ENCODE measurements around the gene INAVA. TPM values are rescaled to one million over a fixed set of nuclear protein-coding genes. Genes with fewer than 3 reads are reported as not detected.

The INAVA gene
- total and polyA plus RNA-seq, 2 experiments from 2014 or later: 25.3 to 43.9 TPM

- no peak overlapping the region for H3K27ac Mint-ChIP-seq
- TF ChIP-seq ETS1 (IDR thresholded peaks at IDR 0.05) (no peak), ZNF331 (CRISPR knock-in tag; IDR thresholded peaks at IDR 0.05; ENCODE audit: low read depth) (no peak), ZNF114 (CRISPR knock-in tag; IDR thresholded peaks at IDR 0.05) (no peak), NANOG (IDR thresholded peaks at IDR 0.05; ENCODE audit: borderline replicate concordance) (no peak), JUNB (IDR thresholded peaks at IDR 0.05; ENCODE audit: unreplicated experiment) (no peak), REST (IDR thresholded peaks at IDR 0.05; ENCODE audit: unreplicated experiment) (no peak), EZH2 (IDR thresholded peaks at IDR 0.05; ENCODE audit: low read depth, unreplicated experiment) (no peak), CREB1 (CRISPR knock-in tag; IDR thresholded peaks at IDR 0.05; ENCODE audit: low read depth) (no peak), STAT1 (IDR thresholded peaks at IDR 0.05; ENCODE audit: unreplicated experiment) (no peak), CTCF (conservative IDR thresholded peaks at IDR 0.05; ENCODE audit: low read depth in 2 of 2) (no peak), ZNF462 (CRISPR knock-in tag; IDR thresholded peaks at IDR 0.05) (no peak), EZH2phosphoT487 (IDR thresholded peaks at IDR 0.05; ENCODE audit: unreplicated experiment) (no peak), POLR2AphosphoS5 (IDR thresholded peaks at IDR 0.05; ENCODE audit: low read depth) (no peak)
These were observed 6.2 kb downstream of the INAVA start for GRCh38 chr1:200900877-200901276.

More at GRCh38 chr1:200900877-200901276, 6.2 kb downstream of the INAVA start:
- Mint-ChIP-seq H3K9me3 (no peaks in the 10 kb centered on the region), H3K36me3 (ENCODE audit: low read depth) (peaks cover 67% of the 10 kb centered on the region), H3K4me3 (no peak overlapping the region), H3K27me3 (ENCODE audit: insufficient read depth, low read depth, poor library complexity) (peaks cover 9% of the 10 kb centered on the region), H3K4me1 (peaks cover 23% of the 10 kb centered on the region)
- Histone ChIP-seq H3K4me2 (no peak overlapping the region), H3F3A (replicated peaks; ENCODE audit: low read depth) (no peaks in the 10 kb centered on the region), H3K4me3 (no peak overlapping the region), H3K36me3 (ENCODE audit: insufficient read depth) (peaks cover 5% of the 10 kb centered on the region; the same call in 1 of the 2 replicates), H3K79me2 (replicated peaks; ENCODE audit: insufficient read depth) (peaks cover 24% of the 10 kb centered on the region), H3K9me2 (ENCODE audit: insufficient read depth) (no peaks in the 10 kb centered on the region), H3K27ac (ENCODE audit: low read depth) (no peak overlapping the region), H4K20me1 (replicated peaks; ENCODE audit: insufficient read depth) (no peaks in the 10 kb centered on the region; the same call in none of the 2 replicates), H3K27me3 (ENCODE audit: insufficient read depth) (no peaks in the 10 kb centered on the region), H3K4me1 (ENCODE audit: insufficient read depth) (peaks cover 11% of the 10 kb centered on the region; the same call in 1 of the 2 replicates), H2AFZ (no peak overlapping the region)
- DNase-seq (ENCODE audit: low spot score) (no peak), ATAC-seq (no peak)
